ENCODE data around the gene MMP25. TPM values are rescaled to one million over a fixed set of nuclear protein-coding genes. Genes with fewer than 3 reads are reported as not detected.
"Not testable (repeated sequence)": the region's sequence is repeated elsewhere in the genome, so short reads cannot be mapped to it uniquely, and the experiment has no call there.

The MMP25 gene
- polyA plus RNA-seq, 4 donors: 0.67 to 2.7 (median 1.5) TPM

GRCh38 chr16:3070608-3071111, 24.3 kb downstream of the MMP25 start:
- no peak for DNase-seq (ENCODE audit: low read depth in 4 of 4, low spot score in 3 of 4)

GRCh38 chr16:3071655-3072054, 25.3 kb downstream of the MMP25 start:
- no peak for DNase-seq (ENCODE audit: low read depth in 4 of 4, low spot score in 3 of 4)

GRCh38 chr16:3072148-3072547, 25.8 kb downstream of the MMP25 start:
- not testable (repeated sequence) for DNase-seq (ENCODE audit: low read depth in 4 of 4, low spot score in 3 of 4)

- not testable (repeated sequence) for DNase-seq (ENCODE audit: low read depth in 4 of 4, low spot score in 3 of 4)
These were observed 26.4 kb downstream of the MMP25 start for GRCh38 chr16:3072576-3073263.

- DNase-seq (ENCODE audit: low read depth in 4 of 4, low spot score in 3 of 4): no peak
These were observed 27.1 kb downstream of the MMP25 start for GRCh38 chr16:3073448-3073847.

GRCh38 chr16:3074860-3075522, 28.6 kb downstream of the MMP25 start:
- no peak for DNase-seq (ENCODE audit: low read depth in 4 of 4, low spot score in 3 of 4)

- no peak for DNase-seq (ENCODE audit: low read depth in 4 of 4, low spot score in 3 of 4)
These were observed 29.2 kb downstream of the MMP25 start for GRCh38 chr16:3075523-3075915.

GRCh38 chr16:3075946-3076345, 29.6 kb downstream of the MMP25 start:
- not testable (repeated sequence) for DNase-seq (ENCODE audit: low read depth in 4 of 4, low spot score in 3 of 4)

- DNase-seq (ENCODE audit: low read depth in 4 of 4, low spot score in 3 of 4): no peak
These were observed 30.2 kb downstream of the MMP25 start for GRCh38 chr16:3076577-3076976.

GRCh38 chr16:3080024-3080423, 33.7 kb downstream of the MMP25 start:
- no peak for DNase-seq (ENCODE audit: low read depth in 4 of 4, low spot score in 3 of 4)

GRCh38 chr16:3081957-3082356, 35.6 kb downstream of the MMP25 start:
- not testable (repeated sequence) for DNase-seq (ENCODE audit: low read depth in 4 of 4, low spot score in 3 of 4)

- DNase-seq (ENCODE audit: low read depth in 4 of 4, low spot score in 3 of 4): not testable (repeated sequence)
These were observed 37.0 kb downstream of the MMP25 start for GRCh38 chr16:3083408-3083807.

- DNase-seq (ENCODE audit: low read depth in 4 of 4, low spot score in 3 of 4): no peak
These were observed 38.1 kb downstream of the MMP25 start for GRCh38 chr16:3084491-3084890.

GRCh38 chr16:3084969-3085670, 38.8 kb downstream of the MMP25 start:
- no peak for DNase-seq (ENCODE audit: low read depth in 4 of 4, low spot score in 3 of 4)

GRCh38 chr16:3085868-3086595, 39.7 kb downstream of the MMP25 start:
- no peak for DNase-seq (ENCODE audit: low read depth in 4 of 4, low spot score in 3 of 4)

- DNase-seq (ENCODE audit: low read depth in 4 of 4, low spot score in 3 of 4): no peak
These were observed 40.4 kb downstream of the MMP25 start for GRCh38 chr16:3086596-3087242.

GRCh38 chr16:3087243-3088235, 41.2 kb downstream of the MMP25 start:
- no peak for DNase-seq (ENCODE audit: low read depth in 4 of 4, low spot score in 3 of 4)

GRCh38 chr16:3088450-3088849, 42.1 kb downstream of the MMP25 start:
- DNase-seq (ENCODE audit: low read depth in 4 of 4, low spot score in 3 of 4): no peak

Data from left renal pelvis (tissue), 4 donors.